GM18909 (cell line): ENCODE results near the gene PKP3.
"Not testable (repeated sequence)": the region's sequence is repeated elsewhere in the genome, so short reads cannot be mapped to it uniquely, and the experiment has no call there.

ENCODE experiments used
- ATAC-seq: cut with Tn5 transposase; IDR thresholded peaks from one replicate; pipeline ENCODE4 v1.9.1; 2021; ENCODE audit warnings: mild to moderate bottlenecking; ENCODE audit not compliant: unreplicated experiment, poor library complexity

PKP3 gene

GRCh38 chr11:377174-377865, 16.7 kb upstream of the PKP3 start:
- no peak for ATAC-seq

- no peak for ATAC-seq
Observed at GRCh38 chr11:377883-378500, 16.0 kb upstream of the PKP3 start.

- no peak for ATAC-seq
Observed at GRCh38 chr11:379205-380094, 14.6 kb upstream of the PKP3 start.

- no peak for ATAC-seq
Observed at GRCh38 chr11:380095-380480, 13.9 kb upstream of the PKP3 start.

- no peak for ATAC-seq
Observed at GRCh38 chr11:380491-380890, 13.5 kb upstream of the PKP3 start.

GRCh38 chr11:380996-381395, 13.0 kb upstream of the PKP3 start:
- no peak for ATAC-seq

GRCh38 chr11:381501-382072, 12.4 kb upstream of the PKP3 start:
- no peak for ATAC-seq

- ATAC-seq, result no peak
Observed at GRCh38 chr11:382081-382629, 11.9 kb upstream of the PKP3 start.

- no peak for ATAC-seq
Observed at GRCh38 chr11:383431-383830, 10.6 kb upstream of the PKP3 start.

GRCh38 chr11:384511-384910, 9.5 kb upstream of the PKP3 start:
- no peak for ATAC-seq

- ATAC-seq, result no peak
Observed at GRCh38 chr11:385594-386351, 8.2 kb upstream of the PKP3 start.

GRCh38 chr11:386483-386882, 7.5 kb upstream of the PKP3 start:
- ATAC-seq, result no peak

GRCh38 chr11:387193-387793, 6.7 kb upstream of the PKP3 start:
- ATAC-seq, result no peak

GRCh38 chr11:389369-389768, 4.6 kb upstream of the PKP3 start:
- ATAC-seq, result not testable (repeated sequence)

- no peak for ATAC-seq
Observed at GRCh38 chr11:390175-390574, 3.8 kb upstream of the PKP3 start.

- no peak for ATAC-seq
Observed at GRCh38 chr11:391117-392017, 2.6 kb upstream of the PKP3 start.

- no peak for ATAC-seq
Observed at GRCh38 chr11:392102-392777, 1.8 kb upstream of the PKP3 start.
